ENCODE data around the gene RASGRP2.

Gene RASGRP2

DNA sequence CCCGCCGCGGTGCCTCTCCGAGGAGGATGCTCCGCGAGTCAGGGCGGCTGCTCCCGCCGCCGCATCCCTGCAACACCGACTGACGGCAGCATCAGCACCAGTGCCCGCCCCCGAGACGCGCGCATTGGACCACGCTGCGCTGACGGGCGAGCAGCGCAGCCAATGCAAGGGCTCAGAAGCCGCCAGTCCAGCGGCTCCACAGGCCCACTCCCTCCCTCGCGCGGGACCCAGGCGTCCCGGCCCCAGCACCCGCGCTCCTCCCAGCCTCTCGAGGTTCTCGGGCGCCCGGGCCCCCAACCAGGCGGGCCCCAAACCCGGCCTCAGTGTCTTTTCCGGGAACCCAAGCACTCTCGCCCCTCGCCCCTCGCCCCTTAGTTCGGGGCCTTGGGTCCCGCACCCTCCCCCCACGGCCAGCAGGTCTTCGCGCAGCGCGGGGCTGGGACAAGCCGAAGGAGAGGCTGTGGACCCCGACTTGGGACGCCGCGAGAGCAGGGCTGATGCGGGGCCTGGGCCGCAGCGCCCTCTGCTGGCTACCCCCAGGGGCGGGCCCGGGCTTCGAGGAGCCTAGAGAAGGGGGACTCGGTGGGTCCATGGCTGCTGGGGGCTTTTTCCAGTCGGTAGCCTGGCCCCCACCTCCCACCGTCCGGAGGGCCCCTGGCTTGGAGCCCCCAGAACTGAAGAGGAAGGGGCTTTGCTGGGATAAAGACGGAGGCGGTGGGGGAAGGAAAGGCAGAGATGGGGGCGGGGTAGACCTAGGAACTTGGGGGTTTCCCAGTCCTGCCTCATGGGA, 20.6 kb downstream of the RASGRP2 start, which contains the start of gene NRXN2:
Gene NRXN2, minus strand, starts transcription at position 81 of the 790 bp plus-strand sequence. CDS start 9,498 bp downstream, outside the sequence.
- H3K27ac ChIP-seq (ENCODE audit: low read length): peak within 1 kb of the TSS; percentile 89
- H3K4me1 ChIP-seq (ENCODE audit: low read length): peaks cover 41% of the 10 kb centered on the region
- TF ChIP-seq EZH2phosphoT487 (IDR thresholded peaks at IDR 0.05; ENCODE audit: low read depth): no peak
- TF ChIP-seq, protein P1, sequence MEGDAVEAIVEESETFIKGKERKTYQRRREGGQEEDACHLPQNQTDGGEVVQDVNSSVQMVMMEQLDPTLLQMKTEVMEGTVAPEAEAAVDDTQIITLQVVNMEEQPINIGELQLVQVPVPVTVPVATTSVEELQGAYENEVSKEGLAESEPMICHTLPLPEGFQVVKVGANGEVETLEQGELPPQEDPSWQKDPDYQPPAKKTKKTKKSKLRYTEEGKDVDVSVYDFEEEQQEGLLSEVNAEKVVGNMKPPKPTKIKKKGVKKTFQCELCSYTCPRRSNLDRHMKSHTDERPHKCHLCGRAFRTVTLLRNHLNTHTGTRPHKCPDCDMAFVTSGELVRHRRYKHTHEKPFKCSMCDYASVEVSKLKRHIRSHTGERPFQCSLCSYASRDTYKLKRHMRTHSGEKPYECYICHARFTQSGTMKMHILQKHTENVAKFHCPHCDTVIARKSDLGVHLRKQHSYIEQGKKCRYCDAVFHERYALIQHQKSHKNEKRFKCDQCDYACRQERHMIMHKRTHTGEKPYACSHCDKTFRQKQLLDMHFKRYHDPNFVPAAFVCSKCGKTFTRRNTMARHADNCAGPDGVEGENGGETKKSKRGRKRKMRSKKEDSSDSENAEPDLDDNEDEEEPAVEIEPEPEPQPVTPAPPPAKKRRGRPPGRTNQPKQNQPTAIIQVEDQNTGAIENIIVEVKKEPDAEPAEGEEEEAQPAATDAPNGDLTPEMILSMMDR (IDR thresholded peaks at IDR 0.05; ENCODE audit: low read depth, low read length): peak; percentile 99

DNA sequence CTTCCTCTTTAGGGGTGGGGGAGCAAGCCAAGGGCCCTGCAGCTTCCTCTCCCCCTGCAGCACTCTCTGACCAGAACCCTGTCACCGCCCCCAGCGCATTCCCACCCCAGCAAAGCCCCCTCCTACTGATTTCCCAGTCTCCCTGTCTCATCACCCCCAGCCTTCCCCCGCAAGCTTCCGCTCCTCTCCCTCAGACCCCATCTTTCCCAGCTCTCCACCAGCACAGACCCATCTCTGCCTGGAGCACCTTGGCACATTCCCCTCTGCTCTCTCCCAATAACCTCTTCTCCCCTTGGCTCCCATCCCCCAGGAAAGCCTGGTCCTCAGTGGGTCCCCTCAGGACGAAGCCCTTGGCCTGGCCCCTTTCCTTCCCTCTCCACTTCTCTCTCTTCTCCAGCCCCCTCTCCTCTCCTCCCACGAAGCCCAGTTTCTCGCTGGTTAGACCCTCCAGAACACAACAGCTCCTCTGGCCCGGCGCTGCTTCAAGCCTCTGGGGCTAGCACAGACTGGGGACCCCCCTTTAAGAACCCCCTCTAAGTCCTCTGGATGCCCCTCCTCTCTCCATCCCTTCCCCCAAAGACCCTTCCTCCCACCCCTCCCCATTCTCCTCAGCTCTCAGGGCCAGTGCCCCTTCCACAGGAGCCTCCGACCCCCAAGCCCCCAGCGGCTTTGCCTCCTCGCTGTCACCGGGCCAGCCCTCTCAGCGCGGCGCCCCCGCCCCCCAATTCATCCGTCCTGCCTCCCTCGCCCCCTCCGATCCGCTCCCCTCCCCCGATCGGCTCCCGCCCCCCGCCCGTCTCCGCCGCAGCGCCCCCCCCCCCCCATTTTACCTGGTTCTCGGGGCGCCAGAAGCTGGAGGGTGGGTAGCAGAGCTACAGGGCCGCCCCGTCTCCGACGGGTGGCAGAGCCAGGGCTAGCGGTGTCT, 21.5 kb downstream of the RASGRP2 start:
- Histone ChIP-seq H3K4me3 (ENCODE audit: low read length) (peak overlapping the region; percentile 50), H3K27me3 (ENCODE audit: low read depth, low read length) (peaks cover 4% of the 10 kb centered on the region; the same call in 1 of the 2 replicates), H3K4me2 (ENCODE audit: low read length) (peak overlapping the region; percentile 39)

More for the DNA sequence above, 20.6 kb downstream of the RASGRP2 start, which contains the start of gene NRXN2:
- Histone ChIP-seq H3K9me3 (ENCODE audit: insufficient read depth, low read length) (no peaks in the 10 kb centered on the region), H3K27me3 (ENCODE audit: low read depth, low read length) (peaks cover 4% of the 10 kb centered on the region; the same call in 1 of the 2 replicates), H4K20me1 (ENCODE audit: insufficient read depth, low read length) (no peaks in the 10 kb centered on the region), H3K4me3 (ENCODE audit: low read length) (peak within 1 kb of the TSS; percentile 91), H3K36me3 (replicated peaks; ENCODE audit: low read depth, low read length) (no peaks in the 10 kb centered on the region), H3K9ac (ENCODE audit: low read length) (peak within 1 kb of the TSS; percentile 99), H3K79me2 (ENCODE audit: low read length) (no peaks in the 10 kb centered on the region), H3K4me2 (ENCODE audit: low read length) (peak within 1 kb of the TSS; percentile 98), H2AFZ (ENCODE audit: low read depth, low read length) (peak within 1 kb of the TSS; percentile 74)

DNA sequence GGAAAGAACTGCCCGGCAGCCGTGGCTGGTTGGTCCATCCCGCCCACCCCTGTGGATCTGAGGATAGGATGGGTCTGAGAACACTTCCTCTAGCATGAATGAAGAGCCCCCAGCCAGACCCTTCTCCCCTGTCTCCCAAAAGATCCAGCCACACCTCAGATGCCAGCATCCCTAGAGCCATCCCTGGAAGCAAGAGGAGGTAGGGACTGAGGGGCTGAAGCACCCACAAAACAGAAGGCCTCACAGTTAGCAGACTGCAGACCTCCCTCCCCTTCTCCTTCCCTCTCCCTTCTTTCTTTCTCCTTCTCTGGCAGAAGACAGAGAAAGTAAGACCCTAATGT, 22.6 kb downstream of the RASGRP2 start:
- Histone ChIP-seq H3K4me3 (ENCODE audit: low read length) (no peak overlapping the region), H3K9me3 (ENCODE audit: insufficient read depth, low read length) (no peaks in the 10 kb centered on the region), H3K27me3 (ENCODE audit: low read depth, low read length) (peaks cover 4% of the 10 kb centered on the region; the same call in 1 of the 2 replicates), H4K20me1 (ENCODE audit: insufficient read depth, low read length) (no peaks in the 10 kb centered on the region), H3K27ac (ENCODE audit: low read length) (no peak overlapping the region), H3K79me2 (ENCODE audit: low read length) (no peaks in the 10 kb centered on the region), H3K9ac (ENCODE audit: low read length) (no peak overlapping the region), H3K36me3 (replicated peaks; ENCODE audit: low read depth, low read length) (no peaks in the 10 kb centered on the region), H3K4me1 (ENCODE audit: low read length) (peaks cover 52% of the 10 kb centered on the region), H3K4me2 (ENCODE audit: low read length) (no peak overlapping the region), H2AFZ (ENCODE audit: low read depth, low read length) (no peak overlapping the region)
- TF ChIP-seq, protein P1 (IDR thresholded peaks at IDR 0.05; ENCODE audit: low read depth, low read length): no peak
- TF ChIP-seq EZH2phosphoT487 (IDR thresholded peaks at IDR 0.05; ENCODE audit: low read depth): no peak

More for the DNA sequence above, 21.5 kb downstream of the RASGRP2 start:
- Histone ChIP-seq H3K36me3 (replicated peaks; ENCODE audit: low read depth, low read length) (no peaks in the 10 kb centered on the region), H2AFZ (ENCODE audit: low read depth, low read length) (no peak overlapping the region), H3K9me3 (ENCODE audit: insufficient read depth, low read length) (no peaks in the 10 kb centered on the region), H3K27ac (ENCODE audit: low read length) (no peak overlapping the region), H3K9ac (ENCODE audit: low read length) (peak overlapping the region; percentile 17; the same call in 1 of the 2 replicates), H3K4me1 (ENCODE audit: low read length) (peaks cover 44% of the 10 kb centered on the region), H3K79me2 (ENCODE audit: low read length) (no peaks in the 10 kb centered on the region), H4K20me1 (ENCODE audit: insufficient read depth, low read length) (no peaks in the 10 kb centered on the region)
- TF ChIP-seq, protein P1 (IDR thresholded peaks at IDR 0.05; ENCODE audit: low read depth, low read length): no peak
- no peak for TF ChIP-seq EZH2phosphoT487 (IDR thresholded peaks at IDR 0.05; ENCODE audit: low read depth)
